HG03520 (cell line): ENCODE measurements around the gene HRNR.

Experiments
- ATAC-seq: cut with Tn5 transposase; IDR thresholded peaks from one replicate; pipeline ENCODE4 v1.9.1; 2021; ENCODE audit warnings: mild to moderate bottlenecking, moderate library complexity; ENCODE audit not compliant: unreplicated experiment

Gene HRNR

GRCh38 chr1:152189657-152190442 lies 34.1 kb downstream of the HRNR start:
- no peak for ATAC-seq

GRCh38 chr1:152188673-152189591 lies 35.1 kb downstream of the HRNR start:
- ATAC-seq, result no peak

DNA sequence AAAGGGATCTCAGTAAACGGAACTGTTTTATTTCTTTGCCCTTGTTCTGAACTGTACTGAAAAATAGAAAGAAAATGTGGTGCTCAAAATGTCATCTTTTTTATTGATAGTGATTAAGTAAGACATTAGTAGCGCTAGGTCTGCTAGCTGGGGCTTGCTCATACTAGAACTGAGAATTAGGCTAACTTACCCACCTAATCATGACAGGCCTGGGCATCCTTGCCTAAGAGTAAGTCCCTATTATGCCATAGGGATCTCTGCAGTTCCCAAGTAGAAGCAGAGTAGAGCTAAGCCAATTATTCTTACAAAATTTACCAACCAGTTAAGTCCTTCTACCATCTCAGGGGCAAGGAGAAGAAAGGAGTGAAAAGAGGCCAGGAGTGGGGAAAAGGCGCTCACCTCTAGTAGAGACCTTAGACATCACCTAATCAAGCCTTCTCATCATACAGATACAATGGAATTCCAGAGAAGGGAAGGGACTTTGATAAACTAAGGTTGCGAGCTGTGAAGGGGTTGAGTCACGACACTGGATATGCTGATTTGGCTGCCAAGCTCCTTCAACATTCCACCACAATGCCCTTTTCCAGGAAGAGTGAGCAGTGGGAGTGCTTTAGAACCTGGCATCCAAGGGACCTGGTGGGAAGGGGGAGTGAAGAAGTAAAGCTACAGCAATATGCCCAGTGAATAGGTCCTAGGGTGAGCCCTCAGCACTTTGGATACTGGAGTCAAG lies 37.3 kb downstream of the HRNR start:
- ATAC-seq, result no peak

DNA sequence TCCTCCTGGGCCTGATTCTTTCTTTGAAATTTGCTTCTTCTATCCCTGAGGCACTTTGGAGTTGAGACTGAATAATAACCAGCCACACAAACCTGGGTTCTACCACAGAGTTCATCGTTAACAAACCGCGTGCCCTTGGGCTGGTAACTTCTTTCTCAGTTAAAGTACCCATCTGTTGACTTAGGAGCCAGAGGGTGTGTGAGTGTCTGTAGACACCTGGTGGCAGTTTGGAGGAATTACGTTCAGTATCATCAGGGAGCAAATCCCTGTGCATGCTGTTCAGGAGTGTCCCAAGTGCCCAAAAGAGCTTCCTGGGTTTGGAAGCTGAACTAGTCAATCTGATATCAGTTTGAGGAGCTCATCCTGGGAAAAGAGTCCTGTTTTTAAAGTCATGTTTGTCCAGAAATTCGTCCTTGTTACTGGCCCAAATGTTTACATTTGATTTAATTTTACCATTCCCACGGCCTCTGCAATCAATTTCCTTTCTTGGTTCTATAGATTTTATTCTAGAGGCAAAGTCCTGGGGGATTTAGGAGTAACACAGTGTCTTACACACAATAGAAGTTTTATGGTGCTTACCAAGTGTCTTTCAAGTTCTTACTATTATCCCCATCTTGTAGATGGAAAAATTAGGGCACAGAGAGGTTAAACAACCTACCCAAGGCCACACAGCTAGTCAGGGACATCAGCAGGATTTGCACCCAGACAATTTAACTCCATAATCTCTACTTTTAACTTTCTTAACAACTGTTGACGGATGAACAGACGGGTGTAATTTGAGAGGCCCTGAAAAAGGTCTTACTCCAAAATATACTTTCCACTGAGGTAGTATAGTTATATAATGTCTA lies 38.2 kb downstream of the HRNR start:
- ATAC-seq, result no peak

- no peak for ATAC-seq
These were observed 41.0 kb downstream of the HRNR start for GRCh38 chr1:152182944-152183361.

DNA sequence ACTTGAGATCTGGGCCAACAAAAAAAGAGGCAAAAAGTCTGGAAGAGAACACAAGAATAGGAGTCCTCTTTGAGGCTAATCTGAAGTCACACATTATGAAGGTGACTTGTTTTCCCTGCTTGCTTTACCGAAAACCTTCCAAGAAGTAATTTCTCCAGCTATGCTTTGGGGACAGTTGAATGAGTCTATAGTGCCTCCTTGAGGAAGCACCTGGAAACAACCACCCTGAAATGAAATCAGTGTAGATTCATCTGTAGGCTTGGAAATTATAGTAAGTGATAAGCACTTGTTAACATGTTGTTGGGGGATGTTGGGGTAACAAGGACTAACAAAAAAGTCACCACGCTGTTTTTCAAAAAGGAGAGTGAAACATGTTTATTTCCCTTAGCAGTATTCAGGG lies 41.6 kb downstream of the HRNR start:
- ATAC-seq, result no peak

DNA sequence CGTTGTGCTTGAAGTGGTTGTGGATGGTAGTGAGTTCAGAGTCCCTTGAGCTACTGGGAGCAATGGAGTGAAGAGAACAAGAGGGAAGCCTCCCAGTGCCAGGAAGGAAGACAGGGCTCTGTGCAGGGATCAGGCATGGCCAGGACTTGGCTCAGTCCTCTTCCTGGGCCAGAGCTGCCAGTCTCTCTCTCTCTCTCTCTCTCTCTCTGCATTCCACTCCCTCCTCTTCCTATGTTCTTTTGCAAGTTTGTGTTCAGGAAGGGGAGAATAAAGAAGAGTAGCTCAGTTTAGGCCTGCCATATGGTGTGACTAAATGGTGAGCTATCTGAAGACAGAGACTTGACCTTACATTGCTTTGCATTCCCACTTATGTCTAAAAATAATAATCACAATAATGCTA lies 44.4 kb downstream of the HRNR start:
- ATAC-seq, result no peak

- no peak for ATAC-seq
These were observed 53.6 kb downstream of the HRNR start for GRCh38 chr1:152170287-152170905.

GRCh38 chr1:152169366-152170025 lies 54.5 kb downstream of the HRNR start:
- no peak for ATAC-seq

DNA sequence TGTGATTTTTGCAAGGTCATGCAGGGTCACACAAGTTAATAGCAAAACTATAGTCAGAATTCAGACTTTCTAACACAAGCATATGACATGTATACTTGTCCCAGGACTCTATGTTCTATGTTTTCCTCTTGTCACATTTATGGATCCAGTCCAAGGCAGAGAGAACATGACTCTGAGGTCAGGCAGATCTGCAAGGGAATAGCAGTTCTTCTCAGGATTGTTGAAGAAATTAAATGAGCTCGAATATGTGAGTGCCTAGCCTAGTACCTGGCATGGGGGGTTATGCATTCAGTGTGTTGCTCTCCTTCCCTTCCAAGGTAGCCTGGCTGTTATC lies 55.5 kb downstream of the HRNR start:
- ATAC-seq, result no peak

DNA sequence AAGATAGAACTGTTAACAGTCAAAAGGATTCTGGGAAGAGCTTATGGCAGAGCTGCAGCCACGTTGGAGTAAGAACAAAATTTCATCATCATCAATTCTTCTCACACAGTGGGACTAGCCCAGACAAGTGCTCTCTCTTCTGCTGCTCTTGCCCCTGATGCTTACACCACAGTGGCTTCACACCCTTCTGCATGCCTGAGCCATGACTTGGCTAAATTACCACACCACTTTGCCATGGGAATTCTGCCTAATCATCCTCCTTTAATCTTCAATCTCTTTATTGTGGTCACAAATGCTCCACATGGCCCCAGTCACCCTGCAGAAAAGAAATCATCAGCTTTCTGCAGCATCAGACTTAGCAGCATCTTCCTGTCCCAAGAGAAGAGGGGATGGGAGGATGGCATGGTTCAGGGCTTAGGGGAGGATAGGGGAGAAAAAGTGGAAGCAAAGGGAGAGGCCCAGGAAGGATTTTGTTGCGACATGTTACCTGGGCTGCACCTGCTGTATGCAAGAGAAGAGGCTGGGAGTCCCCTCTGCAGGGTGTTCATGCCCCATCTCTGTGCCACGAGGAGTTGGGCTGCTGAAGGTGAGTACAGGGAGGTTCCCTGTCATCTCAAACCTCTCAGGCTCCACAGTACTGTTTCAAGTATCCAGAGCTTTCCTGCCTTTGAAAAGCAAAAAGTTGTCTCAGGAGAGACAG lies 56.0 kb downstream of the HRNR start:
- no peak for ATAC-seq

DNA sequence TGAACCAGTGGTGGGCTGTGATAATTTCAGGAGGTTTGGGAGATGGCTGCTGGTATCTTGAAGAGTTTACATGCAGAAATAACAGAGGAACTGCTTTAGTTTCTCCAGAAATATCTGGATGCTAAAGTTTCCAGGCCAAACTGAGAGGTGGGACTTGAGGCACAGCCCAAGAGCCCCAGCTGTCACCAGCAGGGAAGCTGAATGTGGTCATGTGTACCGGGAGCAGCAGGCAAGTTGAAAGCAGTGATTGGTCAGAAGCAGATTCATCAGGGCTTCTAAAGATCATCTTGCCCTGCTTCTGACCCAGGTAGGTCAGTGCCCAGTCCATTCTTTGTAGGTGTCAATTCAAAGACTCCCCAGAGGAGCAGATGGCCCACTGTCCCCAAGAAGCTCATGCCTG lies 57.0 kb downstream of the HRNR start:
- ATAC-seq, result no peak

DNA sequence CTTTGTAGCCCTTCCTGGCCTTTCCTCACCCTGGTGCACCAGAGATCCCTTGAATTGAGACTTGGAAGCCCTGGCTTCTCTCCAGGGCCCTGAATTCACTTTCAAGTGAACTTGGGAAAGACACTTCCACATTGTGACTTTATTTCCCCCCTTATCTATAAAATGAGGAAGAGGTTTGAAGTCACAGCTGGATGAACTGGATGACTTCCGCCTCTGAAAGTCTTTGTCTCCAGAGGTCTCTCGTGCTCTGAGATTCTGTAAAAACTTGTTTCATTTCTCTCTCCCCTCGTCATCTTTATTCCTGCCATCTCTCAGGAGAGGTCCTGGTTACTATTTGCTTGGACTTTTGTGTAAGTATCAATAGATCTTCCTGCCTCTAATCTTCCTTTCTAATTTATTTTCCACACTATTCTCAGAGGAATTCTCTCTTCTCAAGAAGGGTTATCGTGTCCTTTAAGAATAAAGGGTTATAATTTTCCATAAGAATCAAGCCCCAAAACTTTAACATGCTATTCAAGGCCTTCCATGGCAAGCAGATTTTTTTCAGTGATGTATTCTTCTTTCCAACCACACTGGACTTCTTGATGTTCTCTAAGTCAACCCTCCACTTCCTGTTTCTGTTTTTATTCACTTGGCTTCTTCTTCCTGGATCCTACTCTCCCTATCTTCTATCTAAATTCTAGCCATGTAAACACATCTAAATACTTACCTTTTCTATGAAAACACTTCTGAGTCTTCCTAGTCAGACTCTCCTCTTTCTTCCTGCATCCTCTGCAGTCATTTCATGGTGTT lies 58.5 kb downstream of the HRNR start:
- ATAC-seq, result no peak

GRCh38 chr1:152164517-152165136 lies 59.4 kb downstream of the HRNR start:
- ATAC-seq, result no peak

DNA sequence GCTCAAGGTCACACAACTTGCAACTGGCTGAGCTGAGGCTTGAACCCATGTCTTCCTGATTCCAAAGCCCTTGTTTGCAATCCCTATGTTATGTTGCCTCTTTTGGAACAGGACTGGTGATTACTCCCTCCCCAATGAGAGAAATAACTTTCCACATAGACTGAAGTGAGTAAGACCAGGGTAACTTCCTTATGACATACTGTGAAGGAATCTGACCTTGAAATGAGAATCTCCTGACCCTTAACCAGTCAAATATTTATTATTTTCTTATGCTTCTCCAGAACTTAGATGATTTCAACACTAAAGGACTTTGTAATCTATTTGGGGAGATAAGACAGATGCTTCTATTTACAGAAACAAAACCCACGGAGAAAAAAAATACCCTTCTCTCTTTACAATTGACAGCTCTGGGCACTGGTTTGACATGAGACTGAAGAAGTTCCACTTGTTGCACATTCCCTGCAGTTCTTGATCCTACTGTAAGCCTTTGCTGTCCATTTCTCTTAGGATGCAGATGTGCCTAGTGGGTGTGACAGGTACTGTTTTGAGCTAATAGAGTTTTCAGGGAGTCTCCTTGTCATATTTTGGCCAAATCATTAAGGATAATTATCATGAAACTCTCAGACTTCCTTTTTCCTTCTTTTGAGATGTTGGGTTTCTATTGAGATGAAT lies 61.1 kb downstream of the HRNR start:
- no peak for ATAC-seq
